GM10248 (cell line): Measurements from ENCODE around the gene PDLIM3.

ENCODE experiments used
- CTCF ChIA-PET: fragments of 300-600 bp; sonication (Branson Sonifier 250); formaldehyde crosslinking; extraction: SDS; loops from one replicate; lab custom pipeline; 2021; ENCODE audit warnings: antibody characterized with exemption; lab: Yijun Ruan, JAX
- POLR2A ChIA-PET: fragments of 350-650 bp; sonication (Branson Sonifier 250); formaldehyde crosslinking; extraction: SDS; loops from one replicate; lab custom pipeline; 2020; ENCODE audit warnings: antibody characterized with exemption; lab: Yijun Ruan, JAX
- DNase-seq: peaks from one replicate; pipeline ENCODE4 v3.0.0; 2012; ENCODE audit errors: extremely low spot score
- CTCF ChIP-seq: IDR thresholded peaks from 2 replicates; pipeline ENCODE4 v1.5.1; 2012; ENCODE audit warnings: mild to moderate bottlenecking, low read depth; ENCODE audit errors: extremely low read depth, missing control alignments, control extremely low read depth

Gene PDLIM3

GRCh38 chr4:185508181-185508580 lies 27.1 kb downstream of the PDLIM3 start:
- CTCF ChIA-PET, result interaction anchor here (1.1 kb wide), 1 partner anchor 90 kb away, joined by 3 read pairs; no protein-coding TSS in a partner anchor
- POLR2A ChIA-PET, result no interaction called here
- no peak for DNase-seq
- TF ChIP-seq CTCF, result no peak

GRCh38 chr4:185506422-185506821 lies 28.9 kb downstream of the PDLIM3 start:
- DNase-seq, result no peak
- TF ChIP-seq CTCF, result no peak
- POLR2A ChIA-PET, result no interaction called here
- CTCF ChIA-PET, result no interaction called here

GRCh38 chr4:185504098-185505047 lies 30.9 kb downstream of the PDLIM3 start:
- DNase-seq, result no peak
- CTCF ChIA-PET, result no interaction called here
- TF ChIP-seq CTCF, result no peak
- POLR2A ChIA-PET, result no interaction called here

GRCh38 chr4:185502386-185502785 lies 32.9 kb downstream of the PDLIM3 start:
- no peak for DNase-seq
- POLR2A ChIA-PET, result no interaction called here
- TF ChIP-seq CTCF, result no peak
- CTCF ChIA-PET, result interaction anchor here (1.1 to 1.4 kb wide), 2 partner anchors 11 to 29 kb away, joined by 3 to 5 read pairs; no protein-coding TSS in a partner anchor

GRCh38 chr4:185500576-185500975 lies 34.7 kb downstream of the PDLIM3 start:
- DNase-seq, result no peak
- no peak for TF ChIP-seq CTCF
- CTCF ChIA-PET, result no interaction called here
- POLR2A ChIA-PET, result no interaction called here

- ChIA-PET CTCF (no interaction called here), POLR2A (no interaction called here)
- no peak for DNase-seq
- no peak for TF ChIP-seq CTCF
These were observed 35.3 kb downstream of the PDLIM3 start for GRCh38 chr4:185500035-185500434.
